KMS-11 (cell line): ENCODE results near the gene COG4.
"Not testable (repeated sequence)": the region's sequence is repeated elsewhere in the genome, so short reads cannot be mapped to it uniquely, and the experiment has no call there.

ENCODE experiments used
- H2AFZ ChIP-seq: fragments of 200-600 bp; sonication (generic); 2 replicates; pipeline ENCODE4 v1.6.1; 2016; ENCODE audit warnings: antibody characterized with exemption, mixed run types, low read depth
- H3K27ac ChIP-seq: fragments of 200-600 bp; sonication (generic); 2 replicates; pipeline ENCODE4 v1.6.1; 2016; ENCODE audit warnings: mild to moderate bottlenecking, mixed run types
- H3K27me3 ChIP-seq: fragments of 200-600 bp; sonication (generic); 2 replicates; pipeline ENCODE4 v1.6.1; 2017; ENCODE audit warnings: mild to moderate bottlenecking, low read depth, mixed run types, moderate library complexity; ENCODE audit not compliant: insufficient read depth
- H3K36me3 ChIP-seq: fragments of 200-600 bp; sonication (generic); 2 replicates; pipeline ENCODE4 v1.6.1; 2017; ENCODE audit warnings: mild to moderate bottlenecking, mixed run types; ENCODE audit not compliant: insufficient read depth
- H3K4me1 ChIP-seq: fragments of 200-600 bp; sonication (generic); 2 replicates; pipeline ENCODE4 v1.6.1; 2016; ENCODE audit warnings: mild to moderate bottlenecking, low read depth, mixed run types; ENCODE audit not compliant: poor library complexity, severe bottlenecking
- H3K4me2 ChIP-seq: fragments of 200-600 bp; sonication (generic); 2 replicates; pipeline ENCODE4 v1.7.0; 2016; ENCODE audit warnings: mild to moderate bottlenecking, mixed run types
- H3K4me3 ChIP-seq: fragments of 200-600 bp; sonication (generic); IDR thresholded peaks from 2 replicates; pipeline ENCODE4 v1.6.1; 2017; ENCODE audit warnings: low read depth, low read length, mixed read lengths; ENCODE audit not compliant: insufficient read depth
- H3K79me2 ChIP-seq: fragments of 200-600 bp; sonication (generic); 2 replicates; pipeline ENCODE4 v1.6.1; 2016; ENCODE audit warnings: low read depth, mixed run types; ENCODE audit not compliant: insufficient read depth
- H3K9ac ChIP-seq: fragments of 200-600 bp; sonication (generic); 2 replicates; pipeline ENCODE4 v1.6.1; 2016; ENCODE audit warnings: mild to moderate bottlenecking, mixed run types
- H4K20me1 ChIP-seq: fragments of 200-600 bp; sonication (generic); 2 replicates; pipeline ENCODE4 v1.6.1; 2016; ENCODE audit warnings: mild to moderate bottlenecking, mixed run types; ENCODE audit not compliant: insufficient read depth
- CTCF ChIP-seq: fragments of 200-600 bp; sonication (generic); conservative IDR thresholded peaks from 2 replicates; pipeline ENCODE4 v1.6.1; 2017; ENCODE audit warnings: low read depth, mild to moderate bottlenecking, antibody characterized with exemption, low read length, moderate library complexity, mixed read lengths

The COG4 gene

GRCh38 chr16:70453892-70454221 lies 69.5 kb downstream of the COG4 start:
- H3K79me2 ChIP-seq: no peaks in the 10 kb centered on the region; the same call in 1 of the 2 replicates
- peak overlapping the region; percentile 97 for H2AFZ ChIP-seq
- H3K4me1 ChIP-seq: peaks cover 13% of the 10 kb centered on the region
- H3K27ac ChIP-seq: peak overlapping the region; percentile 83; the same call in 1 of the 2 replicates
- peak overlapping the region; percentile 92 for H3K9ac ChIP-seq
- H4K20me1 ChIP-seq: no peaks in the 10 kb centered on the region
- H3K36me3 ChIP-seq: no peaks in the 10 kb centered on the region
- no peaks in the 10 kb centered on the region for H3K27me3 ChIP-seq
- H3K4me3 ChIP-seq: no peak overlapping the region
- no peak for TF ChIP-seq CTCF
- H3K4me2 ChIP-seq: peak overlapping the region; percentile 77

- Histone ChIP-seq H3K79me2 (no peaks in the 10 kb centered on the region; the same call in 1 of the 2 replicates), H3K27me3 (no peaks in the 10 kb centered on the region), H3K36me3 (no peaks in the 10 kb centered on the region), H3K4me2 (peak overlapping the region; percentile 77), H3K9ac (peak overlapping the region; percentile 92; the same call in 1 of the 2 replicates), H3K27ac (peak overlapping the region; percentile 83; the same call in 1 of the 2 replicates), H2AFZ (peak overlapping the region; percentile 97), H4K20me1 (no peaks in the 10 kb centered on the region), H3K4me3 (no peak overlapping the region), H3K4me1 (peaks cover 13% of the 10 kb centered on the region)
- no peak for TF ChIP-seq CTCF
These were observed 70.0 kb downstream of the COG4 start for GRCh38 chr16:70453117-70453891.

- not testable (repeated sequence) for H4K20me1 ChIP-seq
These were observed 72.4 kb downstream of the COG4 start for GRCh38 chr16:70451004-70451340.

GRCh38 chr16:70450142-70451003 lies 73.0 kb downstream of the COG4 start:
- not testable (repeated sequence) for H3K36me3 ChIP-seq, H3K9ac ChIP-seq, H3K79me2 ChIP-seq, H3K4me2 ChIP-seq, H4K20me1 ChIP-seq, H3K4me3 ChIP-seq, H3K27ac ChIP-seq, H3K27me3 ChIP-seq, H2AFZ ChIP-seq
- H3K4me1 ChIP-seq: peaks cover 10% of the 10 kb centered on the region

More at GRCh38 chr16:70451004-70451340, 72.4 kb downstream of the COG4 start:
- H3K79me2 ChIP-seq, H3K9ac ChIP-seq, H3K4me2 ChIP-seq, H2AFZ ChIP-seq, H3K27ac ChIP-seq, H3K27me3 ChIP-seq, H3K4me3 ChIP-seq, H3K36me3 ChIP-seq: not testable (repeated sequence)
- H3K4me1 ChIP-seq: peaks cover 13% of the 10 kb centered on the region

- Histone ChIP-seq H2AFZ (no peak overlapping the region), H3K4me3 (no peak overlapping the region), H3K79me2 (no peaks in the 10 kb centered on the region), H3K9ac (no peak overlapping the region), H3K27me3 (no peaks in the 10 kb centered on the region), H4K20me1 (no peaks in the 10 kb centered on the region), H3K36me3 (no peaks in the 10 kb centered on the region), H3K4me1 (no peaks in the 10 kb centered on the region), H3K4me2 (no peak overlapping the region), H3K27ac (no peak overlapping the region)
- TF ChIP-seq CTCF: no peak
These were observed 75.3 kb downstream of the COG4 start for GRCh38 chr16:70448075-70448474.
